Transverse colon (tissue), 3 donors: ENCODE measurements around the gene STK35.

Source experiments
- EP300 ChIP-seq: sonication (generic); formaldehyde crosslinking; IDR thresholded peaks from one replicate; pipeline ENCODE4 v1.6.1; 2017; ENCODE audit warnings: antibody characterized with exemption, low read depth
- POLR2A ChIP-seq: fragments of 450-650 bp; IDR thresholded peaks from one replicate; pipeline ENCODE4 v1.6.1; 2016; ENCODE audit warnings: antibody characterized with exemption, mild to moderate bottlenecking, moderate library complexity
- TF ChIP-seq, protein P1 (sequence below), 5 experiments: fragments of 200-600 bp in 3 of 5; fragments of 450-650 bp in 2 of 5; sonication (generic) in 3 of 5; IDR thresholded peaks; 1 replicate in 2 of 5; 2 replicates in 3 of 5; pipeline ENCODE4 v1.5.1; 2016 to 2017; ENCODE audit warnings: antibody characterized with exemption in 5 of 5, inconsistent platforms in 3 of 5, mild to moderate bottlenecking in 2 of 5, moderate library complexity in 1 of 5

DNA sequence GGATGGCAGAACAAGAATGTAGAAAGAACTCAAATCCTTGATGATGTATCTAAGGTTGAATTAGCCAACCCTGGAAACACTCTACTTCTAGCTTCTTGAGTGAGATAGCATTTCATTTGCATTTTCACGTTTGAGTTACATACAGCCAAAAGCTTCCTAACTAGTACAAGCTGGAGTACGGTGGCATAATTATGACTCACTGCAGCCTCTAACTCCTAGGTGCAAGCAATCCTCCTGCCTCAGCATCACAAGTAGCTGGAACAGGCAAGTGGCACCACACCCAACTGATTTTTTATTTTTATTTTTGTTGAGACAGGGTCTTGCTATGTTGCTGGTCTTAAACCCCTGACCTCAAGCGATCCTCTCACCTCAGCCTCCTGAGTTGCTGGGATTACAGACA, 36.5 kb upstream of the STK35 start:
- TF ChIP-seq POLR2A (no peak), EP300 (no peak)
- TF ChIP-seq, protein P1, sequence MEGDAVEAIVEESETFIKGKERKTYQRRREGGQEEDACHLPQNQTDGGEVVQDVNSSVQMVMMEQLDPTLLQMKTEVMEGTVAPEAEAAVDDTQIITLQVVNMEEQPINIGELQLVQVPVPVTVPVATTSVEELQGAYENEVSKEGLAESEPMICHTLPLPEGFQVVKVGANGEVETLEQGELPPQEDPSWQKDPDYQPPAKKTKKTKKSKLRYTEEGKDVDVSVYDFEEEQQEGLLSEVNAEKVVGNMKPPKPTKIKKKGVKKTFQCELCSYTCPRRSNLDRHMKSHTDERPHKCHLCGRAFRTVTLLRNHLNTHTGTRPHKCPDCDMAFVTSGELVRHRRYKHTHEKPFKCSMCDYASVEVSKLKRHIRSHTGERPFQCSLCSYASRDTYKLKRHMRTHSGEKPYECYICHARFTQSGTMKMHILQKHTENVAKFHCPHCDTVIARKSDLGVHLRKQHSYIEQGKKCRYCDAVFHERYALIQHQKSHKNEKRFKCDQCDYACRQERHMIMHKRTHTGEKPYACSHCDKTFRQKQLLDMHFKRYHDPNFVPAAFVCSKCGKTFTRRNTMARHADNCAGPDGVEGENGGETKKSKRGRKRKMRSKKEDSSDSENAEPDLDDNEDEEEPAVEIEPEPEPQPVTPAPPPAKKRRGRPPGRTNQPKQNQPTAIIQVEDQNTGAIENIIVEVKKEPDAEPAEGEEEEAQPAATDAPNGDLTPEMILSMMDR (IDR thresholded peaks at IDR 0.05): no peak
